ENCODE measurements around the gene TRIM42.

Gene TRIM42

GRCh38 chr3:140710711-140711389, 33.0 kb downstream of the TRIM42 start:
- no peak for DNase-seq (ENCODE audit: low read depth)

GRCh38 chr3:140711390-140712035, 33.6 kb downstream of the TRIM42 start:
- no peak for DNase-seq (ENCODE audit: low read depth)

- no peak for DNase-seq (ENCODE audit: low read depth)
Observed at GRCh38 chr3:140712301-140712700, 34.4 kb downstream of the TRIM42 start.

- no peak for DNase-seq (ENCODE audit: low read depth)
Observed at GRCh38 chr3:140715035-140715434, 37.2 kb downstream of the TRIM42 start.

- no peak for DNase-seq (ENCODE audit: low read depth)
Observed at GRCh38 chr3:140717921-140718320, 40.1 kb downstream of the TRIM42 start.

- no peak for DNase-seq (ENCODE audit: low read depth)
Observed at GRCh38 chr3:140719841-140720614, 42.2 kb downstream of the TRIM42 start.

- no peak for DNase-seq (ENCODE audit: low read depth)
Observed at GRCh38 chr3:140723576-140723975, 45.7 kb downstream of the TRIM42 start.

GRCh38 chr3:140724856-140725812, 47.3 kb downstream of the TRIM42 start:
- no peak for DNase-seq (ENCODE audit: low read depth)

GRCh38 chr3:140726066-140726465, 48.2 kb downstream of the TRIM42 start:
- DNase-seq (ENCODE audit: low read depth) = no peak

- no peak for DNase-seq (ENCODE audit: low read depth)
Observed at GRCh38 chr3:140727886-140728285, 50.0 kb downstream of the TRIM42 start.

GRCh38 chr3:140731440-140732119, 53.7 kb downstream of the TRIM42 start:
- no peak for DNase-seq (ENCODE audit: low read depth)

- DNase-seq (ENCODE audit: low read depth) = no peak
Observed at GRCh38 chr3:140733623-140734022, 55.8 kb downstream of the TRIM42 start.

GRCh38 chr3:140736863-140737460, 59.1 kb downstream of the TRIM42 start:
- DNase-seq (ENCODE audit: low read depth) = no peak

GRCh38 chr3:140742116-140742515, 64.3 kb downstream of the TRIM42 start:
- no peak for DNase-seq (ENCODE audit: low read depth)

GRCh38 chr3:140748171-140748570, 70.3 kb downstream of the TRIM42 start:
- no peak for DNase-seq (ENCODE audit: low read depth)

GRCh38 chr3:140748903-140749302, 71.0 kb downstream of the TRIM42 start:
- no peak for DNase-seq (ENCODE audit: low read depth)

All from HS-27A (cell line).